Stimulated activated CD4-positive, alpha-beta T cell treated with anti-CD3 and anti-CD28 coated beads, Interleukin-4, amount 100 ng/mL, for 4 hours (primary cell): ENCODE data around the gene RFX2.
"Not testable (repeated sequence)": the region's sequence is repeated elsewhere in the genome, so short reads cannot be mapped to it uniquely, and the experiment has no call there.

Experiments used
- DNase-seq, 2 experiments: peaks; one replicate each; pipeline ENCODE4 v3.0.0-alpha.2; 2020

RFX2 gene

GRCh38 chr19:5985837-5986236 is 124.5 kb downstream of the RFX2 start:
- DNase-seq = not testable (repeated sequence)

- no peak for DNase-seq
Observed at GRCh38 chr19:5985098-5985783, 125.1 kb downstream of the RFX2 start.

GRCh38 chr19:5984600-5984999 is 125.7 kb downstream of the RFX2 start:
- DNase-seq = no peak

GRCh38 chr19:5983367-5983955 is 126.8 kb downstream of the RFX2 start:
- no peak for DNase-seq

- DNase-seq = no peak
Observed at GRCh38 chr19:5978606-5979552, 131.4 kb downstream of the RFX2 start.

GRCh38 chr19:5977785-5978605 is 132.3 kb downstream of the RFX2 start, which contains the start of gene RANBP3:
Gene RANBP3 (minus strand): TSS chr19:5978140. CDS start chr19:5978082, 58 bp downstream.
- DNase-seq = peak; percentile 98 to 100

- no peak for DNase-seq
Observed at GRCh38 chr19:5977222-5977784, 133.0 kb downstream of the RFX2 start.

- no peak for DNase-seq
Observed at GRCh38 chr19:5976768-5977167, 133.5 kb downstream of the RFX2 start.

- no peak for DNase-seq
Observed at GRCh38 chr19:5975388-5975728, 134.9 kb downstream of the RFX2 start.

- DNase-seq = peak; percentile 28 to 32
Observed at GRCh38 chr19:5974721-5975387, 135.4 kb downstream of the RFX2 start.

- no peak for DNase-seq
Observed at GRCh38 chr19:5973867-5974635, 136.2 kb downstream of the RFX2 start.

GRCh38 chr19:5973376-5973775 is 136.9 kb downstream of the RFX2 start:
- DNase-seq = no peak

- DNase-seq = no peak
Observed at GRCh38 chr19:5972355-5972731, 138.0 kb downstream of the RFX2 start.

- no peak for DNase-seq
Observed at GRCh38 chr19:5971714-5972354, 138.5 kb downstream of the RFX2 start.

GRCh38 chr19:5969476-5969875 is 140.8 kb downstream of the RFX2 start:
- DNase-seq = no peak

- no peak for DNase-seq
Observed at GRCh38 chr19:5968431-5969373, 141.6 kb downstream of the RFX2 start.

GRCh38 chr19:5967994-5968430 is 142.3 kb downstream of the RFX2 start:
- peak; percentile 48 to 55 for DNase-seq

- no peak for DNase-seq
Observed at GRCh38 chr19:5967571-5967970, 142.7 kb downstream of the RFX2 start.

- no peak for DNase-seq
Observed at GRCh38 chr19:5966941-5967340, 143.4 kb downstream of the RFX2 start.
